ENCODE measurements around the gene CWF19L1.
"Not testable (repeated sequence)": the region's sequence is repeated elsewhere in the genome, so short reads cannot be mapped to it uniquely, and the experiment has no call there.

Gene CWF19L1

GRCh38 chr10:100267239-100268104, at the start of gene CWF19L1:
Gene CWF19L1, minus strand, starts transcription at chr10:100267638. Its CDS starts 45 bp downstream, at chr10:100267593.
- DNase-seq: peak; percentile 82

DNA sequence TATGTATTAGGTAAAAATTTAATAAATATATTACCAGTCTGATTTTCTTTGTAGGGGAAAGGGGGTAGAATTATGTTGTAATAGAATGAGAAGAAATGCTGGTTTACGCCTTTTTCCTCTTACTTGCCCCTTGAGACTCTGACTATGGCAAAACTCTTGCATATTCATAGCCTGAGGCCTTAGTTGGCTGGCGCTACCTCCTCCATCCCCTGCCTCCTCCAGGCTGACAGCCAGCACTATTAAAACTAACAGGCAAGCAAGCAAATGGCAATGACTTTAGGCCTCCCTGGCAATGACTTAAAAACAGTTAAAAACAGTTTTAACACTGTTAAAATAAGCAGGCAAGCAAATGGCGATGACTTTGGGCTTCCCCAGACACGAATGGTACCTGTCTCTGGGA, 48.2 kb upstream of the CWF19L1 start:
- DNase-seq: no peak

DNA sequence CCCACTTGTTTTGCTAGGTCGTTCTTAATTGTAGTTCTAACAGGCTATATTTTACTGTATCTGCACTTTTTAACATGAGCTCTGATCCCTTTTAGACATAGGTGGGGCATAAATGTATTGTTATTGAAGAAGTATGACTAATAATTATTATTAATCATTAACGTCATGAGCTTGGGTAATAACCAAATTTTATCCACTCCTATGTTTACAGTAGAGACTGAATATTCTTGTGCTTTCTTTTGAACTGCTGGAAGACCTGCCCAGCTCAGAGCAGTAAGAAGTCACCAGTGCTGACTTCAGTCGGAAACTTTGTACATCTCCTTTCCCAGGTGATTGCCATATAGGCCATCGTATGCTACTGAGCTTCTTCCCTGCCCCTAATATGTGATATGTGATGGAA, 43.9 kb upstream of the CWF19L1 start:
- no peak for DNase-seq

GRCh38 chr10:100307684-100308083, 40.2 kb upstream of the CWF19L1 start:
- DNase-seq: no peak

DNA sequence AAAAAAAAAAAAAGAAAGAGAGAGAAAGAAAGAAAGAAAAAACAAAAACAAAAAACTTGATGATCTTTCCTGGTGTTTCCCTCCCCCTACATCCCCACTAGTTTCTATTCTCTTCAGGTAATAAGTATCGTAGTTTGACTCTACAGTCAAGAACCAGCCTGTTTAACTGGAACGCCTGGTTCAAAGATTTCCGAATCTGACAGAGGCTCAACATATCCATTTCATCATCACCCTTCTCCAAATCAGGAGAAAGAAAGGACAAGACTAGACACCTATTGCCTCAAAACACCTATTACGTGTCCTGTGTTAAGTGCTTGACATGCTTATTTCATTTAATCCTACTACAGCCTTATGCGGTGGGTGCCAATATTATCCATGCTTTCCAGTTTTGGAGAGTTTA, 39.4 kb upstream of the CWF19L1 start:
- DNase-seq: no peak

DNA sequence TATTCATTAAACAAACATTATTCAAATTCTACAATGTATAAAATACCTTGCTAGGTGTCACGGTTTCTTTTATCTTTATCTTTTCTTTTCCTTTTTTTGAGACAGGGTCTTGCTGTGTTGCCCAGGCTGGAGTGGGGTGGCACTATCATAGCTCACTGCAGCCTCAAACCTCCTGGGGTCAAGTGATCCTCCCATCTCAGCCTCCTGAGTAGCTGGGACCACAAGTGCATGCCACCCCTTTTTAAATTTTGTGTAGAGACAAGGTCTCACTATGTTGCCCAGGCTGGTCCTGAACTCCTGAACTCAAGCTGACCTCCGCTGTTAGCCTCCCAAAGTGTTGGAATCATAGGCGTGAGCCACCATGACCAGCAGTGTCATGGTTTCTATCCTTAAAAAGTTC, 37.0 kb upstream of the CWF19L1 start:
- no peak for DNase-seq

- DNase-seq: no peak
Measured at GRCh38 chr10:100303724-100304319, 36.4 kb upstream of the CWF19L1 start.

GRCh38 chr10:100301123-100301522, 33.7 kb upstream of the CWF19L1 start:
- DNase-seq: not testable (repeated sequence)

DNA sequence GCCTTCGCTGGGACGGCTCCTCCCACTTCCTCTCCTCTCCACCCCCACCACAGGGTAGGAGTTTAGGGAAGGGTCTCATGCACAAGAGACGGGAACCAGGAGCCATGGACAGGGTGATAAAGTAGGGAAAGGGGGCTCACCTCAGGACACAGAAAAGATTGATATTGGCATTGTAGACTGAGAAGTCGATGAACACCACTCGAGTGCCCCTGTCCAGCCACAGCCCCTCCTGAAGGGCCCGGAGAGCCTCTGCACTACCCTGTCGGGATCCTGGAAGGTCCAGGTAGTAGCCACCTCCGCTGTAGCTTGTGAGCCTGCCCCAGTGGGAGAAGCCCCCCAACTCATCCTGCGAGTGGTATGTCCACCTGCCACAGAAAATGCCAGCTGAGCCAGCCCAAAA, 29.8 kb upstream of the CWF19L1 start:
- no peak for DNase-seq

GRCh38 chr10:100293066-100293465, 25.6 kb upstream of the CWF19L1 start:
- DNase-seq: no peak

DNA sequence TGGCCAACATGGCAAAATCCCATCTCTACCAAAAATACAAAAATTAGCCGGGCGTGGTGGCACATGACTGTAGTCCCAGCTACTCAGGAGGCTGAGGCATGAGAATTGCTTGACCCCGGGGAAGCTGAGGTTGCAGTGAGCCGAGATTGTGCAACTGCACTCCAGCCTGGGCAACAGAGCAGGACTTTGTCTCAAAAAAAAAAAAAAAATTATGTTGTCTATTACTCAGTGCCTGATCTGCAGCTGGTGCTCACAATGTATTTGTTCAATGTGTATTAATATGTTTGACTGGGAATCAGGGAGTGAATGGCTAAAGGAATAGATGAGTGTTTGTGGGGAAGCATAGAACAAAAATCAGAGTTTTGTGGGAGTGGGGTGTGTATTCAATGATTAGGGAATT, 24.9 kb upstream of the CWF19L1 start:
- DNase-seq: not testable (repeated sequence)

- no peak for DNase-seq
Measured at GRCh38 chr10:100291356-100291755, 23.9 kb upstream of the CWF19L1 start.

DNA sequence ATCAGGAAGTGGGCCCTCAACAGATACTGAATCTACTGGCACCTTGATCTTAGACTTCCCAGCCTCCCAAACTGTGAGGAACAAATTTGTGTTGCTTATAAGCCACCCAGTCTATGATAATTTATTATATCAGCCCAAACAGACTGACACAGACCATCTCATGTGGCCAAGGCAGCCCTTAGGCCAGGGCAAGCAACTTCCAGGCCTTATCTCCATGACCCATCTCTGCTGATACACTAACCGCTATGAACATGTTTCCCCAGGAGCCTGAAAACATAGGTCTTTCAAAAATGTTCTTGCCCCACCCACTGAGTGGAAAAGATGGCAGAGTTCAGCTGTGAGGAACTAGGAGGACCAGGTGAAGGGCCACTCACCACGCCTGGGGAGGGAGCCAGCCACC, 22.2 kb upstream of the CWF19L1 start:
- no peak for DNase-seq

DNA sequence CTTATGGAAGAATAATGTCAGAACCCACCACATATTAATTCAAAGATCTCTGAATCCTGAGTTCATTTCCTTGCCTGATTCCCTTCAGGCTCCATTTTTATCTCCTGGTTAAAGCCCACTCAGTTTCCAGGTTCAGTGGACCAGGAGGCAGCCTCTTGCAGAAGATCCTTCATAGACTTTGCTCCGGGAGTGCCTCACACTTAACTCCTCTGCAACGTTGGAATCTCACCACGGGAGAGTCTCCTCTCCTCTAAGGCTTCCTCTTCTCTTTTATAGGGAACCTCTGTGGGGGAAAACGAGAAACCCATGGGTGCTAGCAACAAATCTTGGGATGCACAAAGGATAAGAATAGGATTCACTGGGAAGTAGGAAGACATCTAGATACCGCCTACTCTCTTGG, 20.8 kb upstream of the CWF19L1 start:
- no peak for DNase-seq

DNA sequence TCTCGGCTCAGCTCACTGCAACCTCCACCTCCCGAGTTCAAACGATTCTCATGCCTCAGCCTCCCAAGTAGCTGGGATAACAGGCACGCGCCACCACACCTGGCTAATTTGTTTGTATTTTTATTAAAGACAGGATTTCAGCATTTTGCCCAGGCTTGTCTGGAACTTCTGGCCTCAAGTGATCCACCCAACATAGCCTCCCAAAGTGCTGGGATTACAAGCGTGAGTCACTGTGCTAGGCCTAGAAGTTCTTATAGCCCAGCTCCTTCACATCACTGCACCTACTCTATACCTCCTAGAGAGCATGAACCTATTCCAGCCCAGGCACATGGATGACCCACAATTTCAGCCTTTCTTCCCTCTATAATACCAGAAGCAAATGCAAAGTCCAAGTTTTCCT, 20.3 kb upstream of the CWF19L1 start:
- DNase-seq: no peak

DNA sequence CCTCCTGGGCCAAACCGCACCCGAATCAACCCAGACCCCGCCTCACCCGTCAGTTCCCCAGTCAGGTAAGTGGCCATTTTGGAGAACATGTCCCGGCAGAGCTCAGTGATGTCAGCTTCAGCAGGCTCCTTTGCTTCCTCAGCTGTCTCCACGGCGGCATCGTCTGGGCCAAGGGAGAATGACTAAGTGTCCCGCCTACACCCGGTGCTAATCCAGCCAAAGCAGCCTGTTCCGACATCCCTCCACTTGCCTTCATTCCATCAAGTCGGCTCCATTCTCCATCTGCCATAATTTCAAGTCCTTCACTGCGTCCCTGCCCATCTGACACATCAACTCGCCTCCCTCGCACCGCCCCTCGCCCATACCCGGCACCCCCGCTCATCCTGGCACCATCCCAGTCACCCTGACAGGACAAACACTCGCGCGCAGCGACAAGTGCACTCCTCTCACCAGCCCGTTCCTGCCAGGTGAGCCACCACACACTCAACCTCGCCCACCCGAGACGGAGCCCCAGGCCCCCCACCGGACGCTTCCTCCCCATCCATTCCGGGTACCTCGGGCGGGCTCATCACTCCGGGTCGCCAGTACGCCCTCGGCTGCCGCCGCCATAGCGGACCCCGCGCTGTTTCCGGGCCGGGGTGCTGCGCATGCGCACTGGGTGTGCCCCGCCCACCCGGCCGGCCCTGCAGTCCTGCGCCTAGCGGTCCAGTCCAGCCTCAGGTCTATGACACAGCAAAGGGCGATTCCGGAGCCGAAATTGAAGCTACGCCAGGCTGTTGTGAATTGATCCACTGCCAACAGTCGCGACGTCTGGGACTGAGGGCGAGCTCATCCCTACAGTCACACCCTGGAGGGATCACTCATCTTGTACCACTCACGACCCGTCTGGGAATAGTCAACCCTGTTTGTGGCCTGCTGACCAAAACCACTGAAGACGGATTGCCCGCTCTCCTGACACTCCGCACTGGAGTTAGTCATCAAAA, 18.9 kb upstream of the CWF19L1 start, which contains the start of gene BLOC1S2:
Gene BLOC1S2 (minus strand): TSS at position 630 of the 983 bp plus-strand sequence. CDS start 21 bp downstream, at position 609.
- peak; percentile 89 for DNase-seq

DNA sequence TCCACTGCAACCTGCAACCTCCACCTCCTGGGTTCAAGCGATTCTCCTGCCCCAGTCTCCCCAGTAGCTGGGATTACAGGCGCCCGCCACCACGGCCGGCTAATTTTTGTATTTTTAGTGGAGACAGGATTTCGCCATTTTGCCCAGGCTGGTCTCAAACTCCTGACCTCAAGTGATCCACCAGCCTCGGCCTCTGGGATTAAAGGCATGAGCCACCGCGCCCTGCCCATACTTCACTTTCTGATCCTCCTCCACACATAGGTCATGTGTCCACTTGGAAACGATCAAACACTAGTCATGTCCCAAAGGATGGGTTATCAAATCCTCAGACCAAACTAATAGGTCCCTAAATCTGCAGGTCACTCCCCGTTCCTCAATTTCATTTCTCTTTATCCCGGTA, 17.9 kb upstream of the CWF19L1 start:
- not testable (repeated sequence) for DNase-seq

DNA sequence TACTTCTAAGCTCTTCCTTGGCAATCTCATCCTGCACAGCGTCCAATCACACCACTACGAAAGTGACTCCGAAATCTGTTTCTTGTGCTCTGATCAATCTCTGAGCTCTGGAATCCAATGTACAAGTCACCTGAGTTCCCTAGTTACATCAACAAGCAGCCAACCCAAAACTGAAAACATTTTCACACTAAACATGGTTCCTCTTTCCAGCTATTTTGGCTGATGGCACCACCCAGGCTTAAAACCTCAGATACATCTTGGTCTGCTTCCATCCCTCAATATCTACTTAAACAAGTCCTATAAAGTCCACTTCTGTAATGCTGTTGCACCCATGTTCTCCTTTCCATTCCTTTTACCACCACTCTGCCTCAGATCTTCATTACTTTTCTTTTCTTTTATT, 15.5 kb upstream of the CWF19L1 start:
- DNase-seq: no peak

DNA sequence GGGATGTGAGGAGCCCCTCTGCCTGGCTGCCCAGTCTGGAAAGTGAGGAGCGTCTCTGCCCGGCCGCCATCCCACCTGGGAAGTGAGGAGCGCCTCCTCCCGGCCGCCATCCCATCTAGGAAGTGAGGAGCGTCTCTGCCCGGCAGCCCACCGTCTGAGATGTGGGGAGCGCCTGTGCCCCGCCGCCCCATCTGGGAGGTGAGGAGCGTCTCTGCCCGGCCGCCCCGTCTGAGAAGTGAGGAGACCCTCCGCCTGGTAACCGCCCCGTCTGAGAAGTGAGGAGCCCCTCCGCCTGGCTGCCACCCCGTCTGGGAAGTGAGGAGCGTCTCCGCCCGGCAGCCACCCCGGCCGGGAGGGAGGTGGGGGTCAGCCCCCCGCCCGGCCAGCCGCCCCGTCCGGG, 9.5 kb upstream of the CWF19L1 start:
- DNase-seq: not testable (repeated sequence)

DNA sequence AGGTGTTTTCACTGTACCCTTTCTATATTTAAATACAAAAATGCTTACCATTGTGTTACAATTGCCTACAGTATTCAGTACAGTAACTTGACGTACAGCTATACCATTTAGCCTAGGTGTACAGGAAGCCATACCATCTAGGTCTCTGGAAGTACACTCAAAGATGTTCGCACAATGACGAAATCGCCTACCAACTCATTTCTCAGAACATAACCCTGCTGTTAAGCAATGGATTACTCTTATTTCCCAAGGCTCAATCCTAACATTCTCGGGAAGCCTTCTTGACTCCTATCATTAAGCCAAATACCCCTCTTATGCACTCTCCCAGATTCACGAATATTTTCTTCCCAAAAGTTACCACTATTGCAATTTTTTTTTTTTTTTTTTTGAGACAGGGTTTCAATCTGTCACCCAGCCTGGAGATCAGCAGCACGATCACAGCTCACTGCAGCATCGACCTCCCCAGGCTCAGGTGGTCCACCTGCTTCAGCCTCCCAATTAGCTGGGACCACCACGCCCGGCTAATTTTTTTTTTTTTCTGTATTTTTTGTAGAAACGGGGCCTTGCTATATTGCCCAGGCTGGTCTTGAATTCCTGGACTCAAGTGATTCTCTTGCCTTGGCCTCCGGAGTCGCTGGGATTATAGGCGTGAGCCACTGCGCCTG, 1.5 kb downstream of the CWF19L1 start:
- no peak for DNase-seq

DNA sequence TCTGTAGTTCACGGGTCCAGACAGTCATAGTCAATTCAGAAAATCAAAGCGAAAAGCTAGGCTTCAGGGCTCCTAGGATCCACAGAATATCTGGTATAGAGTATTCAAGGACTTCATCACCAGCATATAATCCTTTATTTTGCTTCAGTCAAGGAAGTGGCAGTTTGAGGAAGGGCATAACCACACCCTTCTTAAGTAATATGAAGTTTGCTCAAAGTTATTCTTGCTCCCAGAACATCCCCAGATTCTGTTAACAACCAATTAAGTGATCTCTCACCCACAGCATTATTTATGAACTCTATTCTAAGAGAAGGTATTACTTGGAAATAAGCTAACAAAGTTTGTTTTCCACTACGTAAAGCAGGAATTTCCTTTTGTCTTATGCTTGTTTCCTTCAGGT, 13.2 kb downstream of the CWF19L1 start:
- no peak for DNase-seq

GRCh38 chr10:100253041-100253440, 14.4 kb downstream of the CWF19L1 start:
- no peak for DNase-seq

DNA sequence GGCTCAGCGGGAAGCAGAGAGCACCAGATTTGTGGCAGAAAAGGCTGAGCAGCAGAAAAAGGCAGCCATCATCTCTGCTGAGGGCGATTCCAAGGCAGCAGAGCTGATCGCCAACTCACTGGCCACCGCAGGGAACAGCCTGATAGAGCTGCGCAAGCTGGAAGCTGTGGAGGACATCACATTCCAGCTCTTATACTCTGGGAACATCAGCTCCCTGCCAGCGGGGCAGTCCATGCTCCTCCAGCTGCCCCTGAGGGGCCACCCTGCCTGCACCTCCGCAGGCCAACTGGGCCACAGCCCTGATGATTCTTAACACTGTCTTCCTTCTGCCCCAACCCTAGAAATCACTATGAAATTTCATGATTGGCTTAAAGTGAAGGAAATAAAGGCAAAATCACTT, 18.6 kb downstream of the CWF19L1 start:
- no peak for DNase-seq
